HG02938 (cell line): ENCODE results near the gene SPINK14.

Source experiments
- ATAC-seq: cut with Tn5 transposase; IDR thresholded peaks from one replicate; pipeline ENCODE4 v1.9.1; 2021; ENCODE audit warnings: mild to moderate bottlenecking, moderate library complexity; ENCODE audit not compliant: unreplicated experiment

SPINK14 gene

DNA sequence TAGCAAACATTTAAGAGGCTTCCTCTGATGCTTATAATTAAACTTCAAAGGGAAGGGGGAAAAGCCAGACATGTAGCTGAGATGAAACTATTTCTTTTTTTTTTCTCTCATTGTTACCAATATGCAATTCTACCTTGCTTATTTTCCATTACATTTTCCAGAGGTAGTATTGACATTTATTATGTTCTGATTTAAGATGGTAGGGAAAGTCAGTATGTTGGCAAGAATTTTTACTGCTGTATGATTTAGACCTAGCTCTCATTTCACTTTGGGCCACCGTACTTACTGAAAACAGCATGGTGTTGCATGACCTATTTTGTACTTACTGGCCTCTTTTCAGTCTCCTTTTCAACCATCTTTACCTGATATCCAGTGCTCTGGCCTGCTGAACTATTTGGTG, 24.9 kb downstream of the SPINK14 start:
- ATAC-seq, result no peak

- ATAC-seq, result no peak
These were observed 32.8 kb downstream of the SPINK14 start for GRCh38 chr5:148201151-148201550.

DNA sequence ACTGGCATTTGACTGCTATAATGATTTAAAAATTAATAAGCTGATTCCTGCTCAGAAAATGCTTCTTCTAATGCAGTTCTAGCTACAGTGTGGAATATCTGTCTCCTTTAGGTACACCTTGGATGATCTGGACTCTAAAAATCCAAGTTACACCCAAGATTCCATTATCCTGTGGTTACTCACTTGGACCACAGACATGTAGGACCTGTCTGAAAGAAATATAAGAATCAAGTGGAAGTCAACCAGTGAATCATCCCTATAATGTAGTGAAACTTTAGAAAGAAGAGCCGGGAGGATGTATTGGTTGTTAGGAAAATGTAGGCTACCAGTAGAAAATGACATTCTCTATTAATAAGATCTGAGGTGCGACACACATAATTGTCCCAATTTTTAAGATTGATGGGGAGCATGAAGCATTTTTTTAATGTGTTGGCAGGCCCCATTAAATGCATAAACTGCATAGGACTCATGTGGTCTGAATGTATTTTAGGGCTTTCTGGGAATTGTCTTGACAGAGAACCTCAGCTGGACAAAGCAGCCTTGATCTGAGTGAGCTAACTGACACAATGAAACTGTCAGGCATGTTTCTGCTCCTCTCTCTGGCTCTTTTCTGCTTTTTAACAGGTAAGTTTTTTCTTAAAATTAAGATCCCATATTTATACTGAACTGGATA, 34.3 kb downstream of the SPINK14 start, which contains the start of gene SPINK6:
Gene SPINK6 (plus strand): TSS at position 512 of the 673 bp plus-strand sequence. CDS start 55 bp downstream, at position 567.
- no peak for ATAC-seq

DNA sequence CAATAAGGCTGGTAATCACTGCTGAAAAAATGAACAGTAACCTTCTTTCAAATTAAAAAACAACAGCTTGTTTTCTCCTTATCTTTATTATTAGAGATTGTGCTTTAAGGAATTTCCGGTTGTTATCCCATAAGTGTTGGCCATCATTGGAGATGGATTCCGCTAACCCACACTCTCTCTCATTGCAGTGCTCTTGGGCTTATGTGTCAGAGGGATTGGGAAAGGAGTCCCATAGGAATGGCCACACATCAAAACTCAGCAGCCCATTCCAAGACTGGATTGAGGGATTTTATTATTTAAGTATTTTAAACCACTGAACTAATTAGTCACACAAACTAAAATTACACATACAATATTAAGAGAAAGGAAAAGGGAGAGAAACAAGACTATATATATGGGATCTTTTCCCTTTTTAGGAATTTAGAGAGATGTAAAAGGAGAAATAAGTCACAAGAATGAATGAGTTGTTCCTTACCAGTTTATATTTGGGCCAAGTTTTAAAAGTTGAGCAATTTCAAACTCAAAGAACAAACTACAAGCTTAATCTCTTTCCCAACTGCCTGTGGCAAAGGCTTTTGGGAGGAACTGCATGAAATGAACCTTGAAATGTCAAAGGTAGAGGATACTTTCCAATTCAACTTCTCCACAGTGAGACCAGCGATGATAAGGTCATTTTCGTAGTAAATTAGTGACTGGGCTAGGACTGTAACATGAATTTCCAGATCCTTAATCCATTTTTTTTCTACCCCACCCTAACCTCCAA, 36.9 kb downstream of the SPINK14 start:
- ATAC-seq, result no peak

DNA sequence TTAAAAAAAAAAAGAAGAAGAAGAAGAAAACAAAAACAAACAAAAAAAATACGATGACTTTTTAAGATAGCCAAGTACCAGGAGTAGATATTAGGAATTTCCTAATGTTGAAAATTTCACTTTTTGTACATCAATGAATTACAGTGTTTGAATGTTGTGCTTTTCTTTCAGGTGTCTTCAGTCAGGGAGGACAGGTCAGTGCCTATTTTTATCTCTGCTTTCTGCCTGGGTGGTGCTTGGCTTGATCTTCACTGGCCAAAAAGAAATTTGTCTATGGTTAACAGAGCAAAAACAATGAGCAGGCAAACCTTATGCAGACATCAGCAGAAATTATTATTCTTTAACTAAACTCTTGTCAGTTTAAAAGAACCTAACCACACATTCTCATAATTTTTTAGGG, 37.5 kb downstream of the SPINK14 start:
- no peak for ATAC-seq

DNA sequence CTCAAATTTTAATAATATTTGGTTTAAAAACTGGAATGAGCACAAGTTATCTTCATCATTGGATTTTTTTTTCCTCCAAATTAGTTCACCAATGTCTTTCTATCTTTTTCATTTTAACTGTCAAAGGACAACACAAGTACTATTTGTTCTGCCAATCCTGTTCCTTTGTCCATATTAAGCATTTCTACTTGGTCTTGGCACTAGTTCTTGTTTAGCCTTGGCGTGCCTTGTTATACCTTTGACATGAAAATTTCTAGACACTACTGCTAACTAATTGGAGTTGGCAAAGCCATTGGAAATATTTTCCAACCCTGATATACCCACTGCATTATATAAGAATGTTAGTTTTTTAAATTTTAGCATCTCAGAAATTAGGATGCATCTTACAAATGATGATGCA, 38.3 kb downstream of the SPINK14 start:
- no peak for ATAC-seq

GRCh38 chr5:148208226-148208625, 39.9 kb downstream of the SPINK14 start:
- no peak for ATAC-seq

- no peak for ATAC-seq
These were observed 40.9 kb downstream of the SPINK14 start for GRCh38 chr5:148209151-148209770.

GRCh38 chr5:148214665-148215185, 46.4 kb downstream of the SPINK14 start:
- ATAC-seq, result no peak

GRCh38 chr5:148221508-148221907, 53.2 kb downstream of the SPINK14 start:
- ATAC-seq, result no peak

DNA sequence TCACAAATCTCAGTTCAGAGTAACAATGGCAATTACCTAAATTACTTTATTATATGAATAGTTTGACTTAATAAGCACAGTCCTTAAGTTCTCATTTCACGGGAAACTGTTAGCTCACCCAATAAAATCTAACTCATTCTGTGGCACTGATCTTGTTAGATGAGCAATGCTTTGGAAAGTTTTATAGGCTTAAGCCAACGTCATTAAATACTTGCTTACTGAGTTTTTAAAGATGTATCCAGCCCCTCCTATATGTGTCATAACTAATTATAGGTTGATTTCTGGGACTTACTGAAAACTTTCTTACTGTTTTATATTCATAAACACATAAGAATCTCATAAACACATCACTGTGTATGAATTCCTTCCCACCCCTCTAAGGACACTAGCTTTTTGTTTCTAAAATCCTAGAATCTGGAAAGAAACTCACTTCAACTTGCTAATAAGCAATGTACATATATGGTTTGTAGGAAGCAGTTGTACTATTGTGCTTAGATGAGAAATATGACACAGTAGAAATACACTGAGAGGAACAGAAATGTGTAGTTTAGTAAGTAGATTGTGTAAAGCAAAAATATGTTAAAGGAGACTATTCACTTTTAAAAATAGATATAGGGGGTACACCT, 55.9 kb downstream of the SPINK14 start:
- no peak for ATAC-seq
